Measurements from ENCODE around the gene PKHD1.

Gene PKHD1

DNA sequence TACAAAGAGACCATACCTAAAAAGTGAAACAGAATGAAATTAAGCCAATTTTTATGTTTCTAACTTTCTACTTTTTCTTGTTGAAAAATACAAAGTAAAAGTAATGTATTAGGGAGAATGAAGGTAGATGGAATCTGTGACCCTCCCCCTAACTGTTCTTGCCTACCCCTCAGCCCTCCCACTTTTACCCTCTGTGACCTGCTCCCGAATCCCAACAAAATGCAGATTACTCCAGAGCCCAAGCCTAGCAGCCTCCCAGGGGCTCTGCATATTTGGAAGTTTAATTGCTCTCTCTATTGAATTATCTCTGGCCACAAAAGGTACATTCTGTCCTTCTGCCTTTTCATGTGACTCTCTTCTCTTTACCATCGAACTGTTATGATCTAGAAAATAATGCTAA, 201.5 kb downstream of the PKHD1 start:
- TF ChIP-seq, protein P1, sequence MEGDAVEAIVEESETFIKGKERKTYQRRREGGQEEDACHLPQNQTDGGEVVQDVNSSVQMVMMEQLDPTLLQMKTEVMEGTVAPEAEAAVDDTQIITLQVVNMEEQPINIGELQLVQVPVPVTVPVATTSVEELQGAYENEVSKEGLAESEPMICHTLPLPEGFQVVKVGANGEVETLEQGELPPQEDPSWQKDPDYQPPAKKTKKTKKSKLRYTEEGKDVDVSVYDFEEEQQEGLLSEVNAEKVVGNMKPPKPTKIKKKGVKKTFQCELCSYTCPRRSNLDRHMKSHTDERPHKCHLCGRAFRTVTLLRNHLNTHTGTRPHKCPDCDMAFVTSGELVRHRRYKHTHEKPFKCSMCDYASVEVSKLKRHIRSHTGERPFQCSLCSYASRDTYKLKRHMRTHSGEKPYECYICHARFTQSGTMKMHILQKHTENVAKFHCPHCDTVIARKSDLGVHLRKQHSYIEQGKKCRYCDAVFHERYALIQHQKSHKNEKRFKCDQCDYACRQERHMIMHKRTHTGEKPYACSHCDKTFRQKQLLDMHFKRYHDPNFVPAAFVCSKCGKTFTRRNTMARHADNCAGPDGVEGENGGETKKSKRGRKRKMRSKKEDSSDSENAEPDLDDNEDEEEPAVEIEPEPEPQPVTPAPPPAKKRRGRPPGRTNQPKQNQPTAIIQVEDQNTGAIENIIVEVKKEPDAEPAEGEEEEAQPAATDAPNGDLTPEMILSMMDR (IDR thresholded peaks at IDR 0.05; ENCODE audit: extremely low read depth, insufficient read depth, missing control alignments) = no peak
- in situ Hi-C loops (cut with MboI; ENCODE audit: low pct_unique_long_range_greater_than_20kb, low sequenced_read_pairs, unreplicated experiment) = no loop called here
- no peak for DNase-seq (ENCODE audit: low spot score)

- TF ChIP-seq, protein P1 (IDR thresholded peaks at IDR 0.05; ENCODE audit: extremely low read depth, insufficient read depth, missing control alignments) = no peak
- DNase-seq (ENCODE audit: low spot score) = peak; percentile 32
- in situ Hi-C loops (cut with MboI; ENCODE audit: low pct_unique_long_range_greater_than_20kb, low sequenced_read_pairs, unreplicated experiment) = no loop called here
Measured at GRCh38 chr6:51868591-51869355, 218.6 kb downstream of the PKHD1 start.

DNA sequence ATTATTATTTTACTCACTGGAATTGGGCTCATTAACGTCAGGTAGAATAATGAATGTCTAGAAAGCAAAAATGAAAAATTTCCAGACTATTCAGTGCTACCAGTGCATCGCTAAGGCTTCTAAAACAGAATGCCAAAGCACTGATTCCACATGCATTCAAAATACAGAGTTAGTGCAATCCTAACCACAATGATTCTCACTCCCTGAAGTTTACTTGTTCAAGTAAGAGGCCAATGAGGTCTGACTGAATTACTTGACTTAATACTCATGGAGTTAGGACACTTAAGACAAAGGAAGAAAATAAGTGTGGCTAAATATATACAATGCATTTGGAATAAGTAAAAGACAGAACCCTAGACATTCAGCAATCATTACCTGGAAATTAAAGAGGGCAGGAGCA, 220.5 kb downstream of the PKHD1 start:
- in situ Hi-C loops (cut with MboI; ENCODE audit: low pct_unique_long_range_greater_than_20kb, low sequenced_read_pairs, unreplicated experiment) = no loop called here
- no peak for DNase-seq (ENCODE audit: low spot score)
- TF ChIP-seq, protein P1 (IDR thresholded peaks at IDR 0.05; ENCODE audit: extremely low read depth, insufficient read depth, missing control alignments) = no peak

DNA sequence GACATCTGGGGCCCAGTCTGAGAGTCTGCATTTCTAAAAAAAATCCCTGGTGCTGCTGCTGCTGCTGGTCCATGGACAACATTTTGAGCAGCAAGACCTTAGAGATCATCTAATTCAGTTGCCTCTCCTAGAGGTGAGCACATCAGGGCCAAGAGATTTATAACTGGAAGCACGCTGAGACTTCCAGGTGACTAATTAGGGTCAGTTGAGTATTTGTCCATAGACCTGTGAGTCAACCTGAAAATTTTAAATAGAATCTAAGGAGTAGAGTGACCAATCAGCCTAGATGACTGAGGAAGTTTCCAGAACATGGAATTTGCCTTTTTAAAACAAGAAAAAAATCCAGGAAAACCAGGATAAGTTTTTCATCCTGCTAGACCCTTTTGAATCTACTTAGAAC, 221.4 kb downstream of the PKHD1 start:
- no peak for DNase-seq (ENCODE audit: low spot score)
- TF ChIP-seq, protein P1 (IDR thresholded peaks at IDR 0.05; ENCODE audit: extremely low read depth, insufficient read depth, missing control alignments) = no peak
- in situ Hi-C loops (cut with MboI; ENCODE audit: low pct_unique_long_range_greater_than_20kb, low sequenced_read_pairs, unreplicated experiment) = no loop called here

DNA sequence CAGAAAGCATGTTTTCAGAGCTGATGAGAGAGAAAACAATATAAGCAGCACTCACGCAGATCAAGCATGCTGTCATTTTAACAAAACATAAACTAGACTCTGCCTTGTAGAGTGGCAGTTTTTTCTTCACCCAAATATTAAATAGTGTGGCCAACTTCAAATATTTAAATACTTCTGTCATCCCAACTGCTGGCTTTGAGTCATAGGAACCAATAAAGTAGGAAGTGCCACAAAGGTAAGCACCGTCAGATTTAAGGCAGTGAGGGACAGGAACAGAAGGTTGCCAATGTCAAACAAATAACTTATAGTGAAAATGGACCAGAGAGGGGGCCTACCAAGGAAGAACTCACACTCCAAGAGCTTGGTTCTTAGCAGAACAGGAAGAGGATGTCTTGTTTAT, 222.2 kb downstream of the PKHD1 start:
- in situ Hi-C loops (cut with MboI; ENCODE audit: low pct_unique_long_range_greater_than_20kb, low sequenced_read_pairs, unreplicated experiment) = no loop called here

GRCh38 chr6:51857134-51857533, 230.3 kb downstream of the PKHD1 start:
- DNase-seq (ENCODE audit: low spot score) = no peak
- in situ Hi-C loops (cut with MboI; ENCODE audit: low pct_unique_long_range_greater_than_20kb, low sequenced_read_pairs, unreplicated experiment) = loop anchor here (10.0 kb wide), 1 partner anchor 108 kb away; no protein-coding TSS in a partner anchor
- TF ChIP-seq, protein P1 (IDR thresholded peaks at IDR 0.05; ENCODE audit: extremely low read depth, insufficient read depth, missing control alignments) = no peak

More for the DNA sequence above, 222.2 kb downstream of the PKHD1 start:
- TF ChIP-seq, protein P1 (IDR thresholded peaks at IDR 0.05; ENCODE audit: extremely low read depth, insufficient read depth, missing control alignments) = no peak
- DNase-seq (ENCODE audit: low spot score) = no peak
